DMS53 treated with DMSO at 0.1 percent for 48 hours (cell line): ENCODE measurements around the gene CLDN19.
"Not testable (repeated sequence)": the region's sequence is repeated elsewhere in the genome, so short reads cannot be mapped to it uniquely, and the experiment has no call there.

Experiments
- DNase-seq: peaks from one replicate; lab custom pipeline; 2025; ENCODE audit not compliant: unreplicated experiment; lab: John Stamatoyannopoulos, UW

Gene CLDN19

GRCh38 chr1:42714441-42714840 lies 25.6 kb downstream of the CLDN19 start:
- not testable (repeated sequence) for DNase-seq

- no peak for DNase-seq
These were observed 26.7 kb downstream of the CLDN19 start for GRCh38 chr1:42713293-42713692.

GRCh38 chr1:42712808-42713207 lies 27.2 kb downstream of the CLDN19 start:
- DNase-seq, result not testable (repeated sequence)

- DNase-seq, result no peak
These were observed 36.1 kb downstream of the CLDN19 start for GRCh38 chr1:42703888-42704464.

- DNase-seq, result no peak
These were observed 40.0 kb downstream of the CLDN19 start for GRCh38 chr1:42700006-42700405.

- DNase-seq, result no peak
These were observed 41.8 kb downstream of the CLDN19 start for GRCh38 chr1:42698081-42698813.

GRCh38 chr1:42692911-42693310 lies 47.1 kb downstream of the CLDN19 start:
- no peak for DNase-seq

- no peak for DNase-seq
These were observed 47.6 kb downstream of the CLDN19 start for GRCh38 chr1:42692461-42692860.

GRCh38 chr1:42691157-42691498 lies 48.9 kb downstream of the CLDN19 start:
- no peak for DNase-seq

GRCh38 chr1:42690477-42691156 lies 49.4 kb downstream of the CLDN19 start:
- no peak for DNase-seq

GRCh38 chr1:42689912-42690311 lies 50.1 kb downstream of the CLDN19 start:
- DNase-seq, result no peak

- no peak for DNase-seq
These were observed 53.6 kb downstream of the CLDN19 start for GRCh38 chr1:42686418-42686817.

GRCh38 chr1:42684139-42684538 lies 55.9 kb downstream of the CLDN19 start:
- no peak for DNase-seq
